Activated T-cell treated with anti-CD3 and anti-CD28 coated beads, Interleukin-2, amount 50 U/mL, for 4 hours (primary cell): ENCODE measurements around the gene DLG2. TPM values are rescaled to one million over a fixed set of nuclear protein-coding genes. Genes with fewer than 3 reads are reported as not detected.

Experiments used
- ATAC-seq, 2 donors: fragments of 200-7000 bp; cut with Tn5 transposase; one replicate each; pipeline ENCODE4 v1.10.0; 2021
- DNase-seq: peaks from one replicate; pipeline ENCODE4 v3.0.0-alpha.2; 2020
- H3K27me3 Mint-ChIP-seq: one replicate; pipeline ENCODE4 v1.8.0; 2021; ENCODE audit warnings: low read depth, mixed read lengths
- H3K36me3 Mint-ChIP-seq: one replicate; pipeline ENCODE4 v1.8.0; 2022; ENCODE audit warnings: mixed read lengths; ENCODE audit not compliant: insufficient read depth
- H3K4me1 Mint-ChIP-seq: one replicate; pipeline ENCODE4 v1.8.0; 2021; ENCODE audit warnings: low read depth, mixed read lengths
- H3K4me3 Mint-ChIP-seq: one replicate; pipeline ENCODE4 v1.8.0; 2021; ENCODE audit warnings: mild to moderate bottlenecking, moderate library complexity, mixed read lengths
- H3K9me3 Mint-ChIP-seq: one replicate; pipeline ENCODE4 v1.8.0; 2021; ENCODE audit warnings: mixed read lengths
- total RNA-seq, 3 donors: library from RNA; stranded (reverse); gene quantifications; one replicate each; pipeline ENCODE4 v1.2.1, GENCODE V29; 2021

DLG2 gene
- total RNA-seq, 3 donors from 2014 or later = 0.54 to 1.3 (median 0.58) TPM

GRCh38 chr11:84224042-84224441 is 1403.1 kb downstream of the DLG2 start:
- Mint-ChIP-seq H3K9me3 (peaks cover 17% of the 10 kb centered on the region), H3K4me1 (no peaks in the 10 kb centered on the region), H3K36me3 (no peaks in the 10 kb centered on the region), H3K4me3 (no peak overlapping the region), H3K27me3 (no peaks in the 10 kb centered on the region)
- DNase-seq (no peak), ATAC-seq (no peak)

- H3K9me3 Mint-ChIP-seq = peaks cover 22% of the 10 kb centered on the region
- no peaks in the 10 kb centered on the region for H3K36me3 Mint-ChIP-seq
- ATAC-seq = no peak
- no peaks in the 10 kb centered on the region for H3K27me3 Mint-ChIP-seq
- no peak for DNase-seq
- H3K4me3 Mint-ChIP-seq = no peak overlapping the region
- H3K4me1 Mint-ChIP-seq = no peaks in the 10 kb centered on the region
Measured at GRCh38 chr11:84218318-84218717, 1408.8 kb downstream of the DLG2 start.

GRCh38 chr11:84215672-84216071 is 1411.5 kb downstream of the DLG2 start:
- H3K4me1 Mint-ChIP-seq = no peaks in the 10 kb centered on the region
- DNase-seq (no peak), ATAC-seq (no peak)
- no peaks in the 10 kb centered on the region for H3K36me3 Mint-ChIP-seq
- peaks cover 22% of the 10 kb centered on the region for H3K9me3 Mint-ChIP-seq
- H3K27me3 Mint-ChIP-seq = no peaks in the 10 kb centered on the region
- no peak overlapping the region for H3K4me3 Mint-ChIP-seq

- H3K27me3 Mint-ChIP-seq = no peaks in the 10 kb centered on the region
Measured at GRCh38 chr11:84214557-84214956, 1412.6 kb downstream of the DLG2 start.

GRCh38 chr11:84212468-84213390 is 1414.4 kb downstream of the DLG2 start:
- H3K4me1 Mint-ChIP-seq = no peaks in the 10 kb centered on the region
- ATAC-seq (no peak), DNase-seq (no peak)
- no peaks in the 10 kb centered on the region for H3K36me3 Mint-ChIP-seq
- no peak overlapping the region for H3K4me3 Mint-ChIP-seq
- no peaks in the 10 kb centered on the region for H3K27me3 Mint-ChIP-seq
- peaks cover 12% of the 10 kb centered on the region for H3K9me3 Mint-ChIP-seq

More at GRCh38 chr11:84214557-84214956, 1412.6 kb downstream of the DLG2 start:
- Mint-ChIP-seq H3K4me3 (no peak overlapping the region), H3K36me3 (no peaks in the 10 kb centered on the region), H3K4me1 (no peaks in the 10 kb centered on the region), H3K9me3 (peaks cover 16% of the 10 kb centered on the region)
- DNase-seq = no peak
- ATAC-seq = no peak

GRCh38 chr11:84211896-84212295 is 1415.2 kb downstream of the DLG2 start:
- Mint-ChIP-seq H3K9me3 (peaks cover 7% of the 10 kb centered on the region), H3K27me3 (no peaks in the 10 kb centered on the region), H3K36me3 (no peaks in the 10 kb centered on the region), H3K4me1 (no peaks in the 10 kb centered on the region), H3K4me3 (no peak overlapping the region)
- ATAC-seq (no peak), DNase-seq (no peak)

GRCh38 chr11:84194696-84195095 is 1432.4 kb downstream of the DLG2 start:
- no peaks in the 10 kb centered on the region for H3K36me3 Mint-ChIP-seq
- H3K4me1 Mint-ChIP-seq = no peaks in the 10 kb centered on the region
- no peak overlapping the region for H3K4me3 Mint-ChIP-seq
- DNase-seq (no peak), ATAC-seq (no peak)
- H3K9me3 Mint-ChIP-seq = peaks cover 13% of the 10 kb centered on the region
- H3K27me3 Mint-ChIP-seq = no peaks in the 10 kb centered on the region

GRCh38 chr11:84193706-84194105 is 1433.4 kb downstream of the DLG2 start:
- Mint-ChIP-seq H3K4me3 (no peak overlapping the region), H3K27me3 (no peaks in the 10 kb centered on the region), H3K36me3 (no peaks in the 10 kb centered on the region), H3K9me3 (peaks cover 16% of the 10 kb centered on the region), H3K4me1 (no peaks in the 10 kb centered on the region)
- ATAC-seq = no peak
- DNase-seq = no peak

GRCh38 chr11:84188521-84188920 is 1438.6 kb downstream of the DLG2 start:
- no peaks in the 10 kb centered on the region for H3K4me1 Mint-ChIP-seq
- no peaks in the 10 kb centered on the region for H3K36me3 Mint-ChIP-seq
- no peak for DNase-seq
- no peak for ATAC-seq
- peaks cover 9% of the 10 kb centered on the region for H3K9me3 Mint-ChIP-seq
- no peak overlapping the region for H3K4me3 Mint-ChIP-seq
- H3K27me3 Mint-ChIP-seq = no peaks in the 10 kb centered on the region

- ATAC-seq (no peak), DNase-seq (no peak)
- Mint-ChIP-seq H3K4me1 (no peaks in the 10 kb centered on the region), H3K9me3 (peaks cover 9% of the 10 kb centered on the region), H3K27me3 (no peaks in the 10 kb centered on the region), H3K4me3 (no peak overlapping the region), H3K36me3 (no peaks in the 10 kb centered on the region)
Measured at GRCh38 chr11:84173078-84173477, 1454.1 kb downstream of the DLG2 start.

GRCh38 chr11:84165139-84165538 is 1462.0 kb downstream of the DLG2 start:
- Mint-ChIP-seq H3K36me3 (no peaks in the 10 kb centered on the region), H3K4me3 (no peak overlapping the region), H3K9me3 (peaks cover 10% of the 10 kb centered on the region), H3K27me3 (no peaks in the 10 kb centered on the region), H3K4me1 (no peaks in the 10 kb centered on the region)
- ATAC-seq (no peak), DNase-seq (no peak)

- Mint-ChIP-seq H3K27me3 (no peaks in the 10 kb centered on the region), H3K36me3 (no peaks in the 10 kb centered on the region)
- no peak for ATAC-seq
Measured at GRCh38 chr11:84164728-84165127, 1462.4 kb downstream of the DLG2 start.

GRCh38 chr11:84163116-84163515 is 1464.0 kb downstream of the DLG2 start:
- Mint-ChIP-seq H3K4me3 (no peak overlapping the region), H3K36me3 (no peaks in the 10 kb centered on the region), H3K4me1 (no peaks in the 10 kb centered on the region), H3K9me3 (peaks cover 13% of the 10 kb centered on the region), H3K27me3 (no peaks in the 10 kb centered on the region)
- DNase-seq (no peak), ATAC-seq (no peak)

More at GRCh38 chr11:84164728-84165127, 1462.4 kb downstream of the DLG2 start:
- DNase-seq = no peak
- Mint-ChIP-seq H3K4me3 (no peak overlapping the region), H3K9me3 (peaks cover 13% of the 10 kb centered on the region), H3K4me1 (no peaks in the 10 kb centered on the region)

GRCh38 chr11:84157639-84158038 is 1469.5 kb downstream of the DLG2 start:
- Mint-ChIP-seq H3K36me3 (no peaks in the 10 kb centered on the region), H3K27me3 (no peaks in the 10 kb centered on the region), H3K4me1 (no peaks in the 10 kb centered on the region), H3K4me3 (no peak overlapping the region), H3K9me3 (peaks cover 19% of the 10 kb centered on the region)
- no peak for DNase-seq
- ATAC-seq = no peak

- no peak overlapping the region for H3K4me3 Mint-ChIP-seq
- DNase-seq = no peak
- peaks cover 17% of the 10 kb centered on the region for H3K9me3 Mint-ChIP-seq
- no peaks in the 10 kb centered on the region for H3K27me3 Mint-ChIP-seq
- H3K4me1 Mint-ChIP-seq = no peaks in the 10 kb centered on the region
- no peak for ATAC-seq
- H3K36me3 Mint-ChIP-seq = no peaks in the 10 kb centered on the region
Measured at GRCh38 chr11:84146826-84147225, 1480.3 kb downstream of the DLG2 start.
